Dedifferentiated amniotic fluid mesenchymal stem cell (primary cell): ENCODE data around the gene KRT85.
"Not testable (repeated sequence)": the region's sequence is repeated elsewhere in the genome, so short reads cannot be mapped to it uniquely, and the experiment has no call there.

ENCODE experiments used
- DNase-seq: peaks from one replicate; pipeline ENCODE4 v3.0.0-alpha.2; 2016; ENCODE audit errors: extremely low spot score

The KRT85 gene

DNA sequence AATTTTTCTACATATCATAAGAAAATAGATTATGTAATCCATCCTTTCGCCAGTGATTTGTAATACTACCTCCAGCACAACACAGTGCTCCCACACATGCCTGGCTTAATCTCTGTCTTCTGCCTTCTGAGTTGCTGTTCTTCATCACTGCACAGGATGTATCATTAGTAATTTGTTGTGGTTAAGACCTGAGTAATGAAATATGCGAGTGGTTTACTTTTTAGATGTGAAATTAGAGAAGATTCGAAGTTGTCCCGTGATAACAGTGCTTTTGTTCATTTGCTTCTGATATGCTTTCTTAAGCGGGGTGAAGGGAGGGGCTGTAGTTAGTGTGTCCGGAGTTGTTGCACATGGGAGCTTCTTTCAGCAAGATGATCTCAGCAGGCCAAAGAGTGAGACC, 18.1 kb downstream of the KRT85 start:
- no peak for DNase-seq

DNA sequence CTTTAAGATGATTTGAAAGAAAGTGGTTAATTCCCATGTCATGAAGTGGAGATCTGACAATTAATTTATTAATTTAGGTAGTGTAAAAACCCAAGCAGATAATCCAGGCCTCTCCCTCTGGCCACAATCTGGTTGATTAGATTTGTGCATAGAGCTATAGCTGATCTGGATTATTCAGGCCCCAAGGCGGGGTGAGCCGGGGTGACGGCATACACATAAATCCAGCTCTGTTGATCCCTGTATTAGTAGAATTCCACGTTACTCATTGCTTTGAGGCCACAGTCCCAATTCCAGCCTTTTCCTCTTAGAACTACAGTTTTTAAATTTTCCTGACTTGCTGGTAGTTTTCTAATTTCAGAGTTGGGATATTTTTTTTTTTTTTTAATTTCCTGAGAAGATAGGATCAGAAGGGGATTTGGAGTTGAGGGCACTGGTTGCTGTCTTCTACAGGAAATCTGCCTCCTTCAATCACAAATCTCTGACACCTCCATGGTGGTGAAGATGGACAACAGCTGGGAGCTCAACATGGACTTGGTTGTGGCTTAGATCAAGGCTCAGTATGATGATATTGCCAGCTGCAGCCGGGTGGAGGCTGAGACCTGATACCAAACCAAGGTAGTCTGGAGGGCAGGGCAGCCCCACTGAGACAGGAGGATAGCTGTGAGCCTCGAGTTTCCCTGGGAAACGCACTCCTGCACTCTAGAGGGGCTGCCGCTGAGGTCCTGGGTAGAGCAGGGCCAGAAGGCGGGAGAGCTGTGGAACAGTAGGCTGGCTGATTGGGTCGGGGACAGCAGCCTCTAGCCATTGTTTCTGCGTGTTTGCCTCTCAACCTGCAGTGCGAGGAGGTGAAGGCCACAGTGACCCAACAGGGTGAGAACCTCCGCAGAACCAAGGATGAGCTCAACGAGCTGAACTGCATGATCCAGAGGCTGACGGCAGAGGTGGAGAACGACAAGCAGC, 19.4 kb downstream of the KRT85 start:
- no peak for DNase-seq

DNA sequence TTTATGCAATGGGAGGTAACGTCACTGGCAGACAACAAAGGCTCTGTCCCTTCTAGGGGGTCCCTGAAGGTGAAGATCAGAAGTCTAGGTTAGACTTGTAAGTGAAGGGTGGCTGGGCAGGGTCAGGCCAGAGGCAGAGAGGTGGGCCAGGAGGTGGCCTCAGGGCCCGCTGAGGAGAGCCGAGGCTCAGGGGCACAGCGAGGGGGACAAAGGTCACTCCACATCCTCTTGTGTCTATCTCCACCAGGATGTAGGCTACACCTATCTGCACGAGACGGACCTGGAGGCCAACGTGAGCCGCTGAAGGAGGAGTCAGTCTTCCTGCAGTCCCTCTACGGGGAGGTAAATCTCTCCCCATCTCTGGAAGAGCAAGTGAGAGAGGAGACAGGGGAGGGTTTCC, 20.3 kb downstream of the KRT85 start:
- DNase-seq, result no peak

DNA sequence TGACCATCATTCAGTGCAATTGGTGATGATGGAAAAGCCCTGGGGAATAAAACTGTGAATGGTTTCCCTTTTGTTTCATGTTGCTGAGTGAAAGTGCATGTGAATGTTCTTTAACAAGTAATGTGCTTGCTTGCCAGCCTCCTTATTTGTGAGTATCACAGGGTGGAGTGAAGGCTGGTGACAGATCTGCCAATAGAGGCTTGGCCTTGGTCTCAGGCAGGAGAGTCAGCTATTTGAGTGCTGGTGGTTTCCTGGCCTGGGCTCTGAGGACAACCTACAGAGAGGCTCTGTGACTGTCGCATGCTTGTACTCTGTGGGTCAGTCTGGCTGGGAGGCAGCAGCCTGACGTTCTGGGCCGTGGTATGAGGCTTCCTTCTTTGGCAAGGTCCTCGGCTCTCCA, 20.7 kb downstream of the KRT85 start:
- no peak for DNase-seq

DNA sequence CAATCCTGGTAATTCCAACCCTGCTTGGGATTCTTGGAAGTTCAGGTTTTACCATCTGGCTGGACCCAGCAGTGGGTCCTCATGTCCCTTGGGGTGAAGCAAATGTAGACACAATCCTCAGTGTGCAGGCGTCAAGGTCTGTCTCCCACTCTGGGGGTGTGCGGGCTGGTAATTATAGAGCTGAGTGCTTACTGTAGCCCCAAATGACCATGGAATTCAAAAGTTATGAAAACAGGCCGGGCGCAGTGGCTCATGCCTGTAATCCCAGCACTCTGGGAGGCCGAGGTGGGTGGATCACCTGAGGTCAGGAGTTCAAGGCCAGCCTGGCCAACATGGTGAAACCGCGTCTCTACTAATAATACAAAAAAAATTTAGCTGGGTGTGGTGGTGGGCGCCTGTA, 22.2 kb downstream of the KRT85 start:
- DNase-seq, result not testable (repeated sequence)

DNA sequence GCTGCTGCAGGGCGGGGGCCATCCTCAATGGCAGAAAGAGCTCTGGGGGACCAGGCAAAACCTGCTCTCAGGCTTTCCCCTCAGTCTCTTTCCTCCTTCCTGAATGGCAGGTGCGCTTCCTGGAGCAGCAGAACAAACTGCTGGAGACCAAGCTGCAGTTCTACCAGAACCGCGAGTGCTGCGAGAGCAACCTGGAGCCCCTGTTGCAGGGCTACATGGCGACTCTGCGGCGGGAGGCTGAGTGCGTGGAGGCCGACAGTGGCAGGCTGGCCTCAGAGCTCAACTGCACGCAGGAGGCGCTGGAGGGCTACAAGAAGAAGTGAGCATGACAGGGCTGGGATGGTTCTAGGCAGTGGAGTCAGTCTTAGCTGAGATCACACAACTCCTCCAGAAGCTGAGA, 23.2 kb downstream of the KRT85 start:
- DNase-seq, result no peak

DNA sequence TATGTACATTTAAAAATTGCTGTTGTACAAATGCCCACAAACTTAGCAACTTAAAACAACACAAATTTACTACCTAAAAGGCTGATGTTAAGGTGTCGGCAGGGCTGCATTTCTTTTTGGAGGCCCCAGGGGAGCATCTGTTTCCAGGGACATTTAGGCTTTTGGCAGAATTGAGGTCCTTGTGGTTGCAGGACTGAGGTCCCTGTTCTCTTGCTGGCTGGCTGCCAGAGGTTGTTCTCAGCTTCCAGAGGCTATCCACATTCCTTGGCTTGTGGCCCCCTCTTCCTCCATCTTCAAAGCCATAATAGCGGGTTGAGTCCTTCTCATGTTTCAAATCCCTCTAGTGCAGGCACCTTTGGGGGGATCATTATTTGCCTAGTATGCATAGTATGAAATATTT, 23.7 kb downstream of the KRT85 start:
- DNase-seq, result no peak

DNA sequence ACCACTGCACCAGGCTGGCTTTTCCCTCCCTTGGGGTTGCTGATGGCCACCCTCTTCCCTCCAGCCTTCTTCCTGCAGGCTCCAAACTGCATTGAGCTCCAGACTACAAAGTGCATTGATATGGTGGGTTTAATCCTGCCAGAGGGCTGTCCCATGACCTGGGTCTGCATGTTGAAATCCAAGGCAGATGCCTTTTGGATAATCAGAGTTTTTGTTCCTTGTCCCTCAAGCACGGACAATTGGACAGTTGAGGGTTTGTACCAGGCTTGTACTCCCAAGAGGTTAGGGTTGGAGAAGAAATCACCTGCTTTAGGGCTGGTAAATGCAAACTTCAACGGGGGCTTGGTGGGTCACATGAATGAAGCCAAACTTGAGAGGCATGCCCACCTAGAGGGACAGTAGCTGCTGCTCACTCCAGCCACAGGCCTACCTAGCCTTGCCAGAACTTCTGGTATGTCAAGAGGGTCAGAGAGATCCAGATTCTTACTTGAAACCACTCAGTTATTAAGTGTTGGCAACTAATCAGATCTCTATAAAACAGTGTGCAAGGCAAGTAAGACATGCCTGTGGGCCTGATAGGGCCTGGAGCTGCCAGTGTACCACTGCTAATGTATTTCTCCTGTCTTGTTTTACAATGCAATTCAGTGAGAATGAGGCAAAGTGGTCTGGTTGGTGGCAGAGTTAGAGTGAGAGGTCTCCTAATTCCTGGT, 24.3 kb downstream of the KRT85 start:
- DNase-seq, result no peak

DNA sequence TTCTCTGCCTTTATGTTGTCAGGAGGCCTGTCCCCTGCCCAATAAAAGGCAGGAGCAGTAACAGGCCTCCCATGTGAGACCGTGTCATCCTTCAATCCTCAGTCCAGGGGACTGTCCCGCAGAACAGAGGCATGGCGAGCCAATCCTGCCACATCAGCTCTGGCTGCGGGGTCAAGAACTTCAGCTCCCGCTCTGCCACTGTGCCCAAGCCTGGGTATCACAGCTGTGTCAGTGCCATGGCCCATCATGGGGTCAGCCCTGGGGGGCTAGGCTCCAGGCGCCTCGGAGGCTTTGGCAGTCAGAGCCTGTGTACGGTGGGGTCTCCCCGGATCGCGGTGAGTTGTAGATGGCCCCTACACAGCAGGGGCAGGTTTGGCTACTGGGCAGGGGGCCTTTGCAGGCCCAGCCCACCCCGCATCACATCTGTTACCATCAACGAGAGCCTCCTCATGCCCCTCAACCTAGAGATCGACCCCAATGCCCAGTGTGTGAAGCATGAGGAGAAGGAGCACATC, 26.2 kb downstream of the KRT85 start:
- no peak for DNase-seq

DNA sequence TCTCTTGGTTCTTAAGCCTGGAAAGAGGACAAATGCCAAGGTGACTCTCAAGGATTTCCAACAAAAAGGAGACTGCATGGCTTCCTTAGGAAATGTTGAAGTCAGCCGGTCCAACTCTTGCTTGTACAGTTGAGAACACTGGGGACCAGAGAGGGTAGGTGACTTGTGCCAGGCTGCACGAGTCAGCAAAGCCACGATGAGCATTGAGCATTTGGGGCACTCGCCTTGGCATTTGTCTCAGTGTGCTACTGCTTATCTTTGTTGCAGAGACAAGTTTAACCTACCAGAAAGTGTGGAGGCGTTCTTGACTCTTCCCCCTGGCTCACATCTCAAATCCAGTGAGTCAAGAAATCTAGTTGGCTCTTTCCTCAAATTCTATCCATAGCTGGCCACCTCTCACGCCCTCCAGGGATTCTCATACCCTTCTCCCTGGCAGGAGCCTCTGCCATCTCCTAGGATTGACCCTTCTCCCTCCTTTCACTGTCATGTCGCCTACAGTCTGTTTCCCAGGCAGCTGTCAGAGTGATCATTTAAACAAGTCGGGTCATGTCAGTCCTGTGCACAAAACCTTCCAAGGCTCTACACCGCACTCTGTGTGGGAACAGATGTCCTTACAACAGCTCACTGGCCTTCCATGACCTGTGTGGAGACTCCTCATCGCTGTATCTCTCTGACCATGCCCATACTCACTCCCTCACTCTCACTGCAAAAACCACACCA, 28.9 kb downstream of the KRT85 start:
- DNase-seq, result no peak

DNA sequence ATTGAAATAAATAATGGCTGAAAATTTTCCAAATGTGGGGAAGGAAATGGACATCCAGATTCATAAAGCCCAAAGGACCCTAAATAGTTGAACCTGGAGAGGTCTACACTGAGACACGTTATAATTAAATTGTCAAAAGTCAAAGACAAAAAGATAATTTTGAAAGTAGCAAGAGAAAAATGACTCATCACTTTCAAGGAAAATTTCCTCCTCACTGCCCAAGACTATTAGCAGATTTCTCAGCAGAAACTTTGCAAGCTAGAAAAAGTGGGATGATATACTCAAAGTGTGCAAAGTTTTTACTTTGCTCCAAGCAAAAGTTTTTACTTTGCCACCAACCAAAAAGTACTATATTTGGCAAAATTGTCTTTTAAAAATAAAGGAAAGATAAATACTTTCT, 30.2 kb downstream of the KRT85 start:
- no peak for DNase-seq

DNA sequence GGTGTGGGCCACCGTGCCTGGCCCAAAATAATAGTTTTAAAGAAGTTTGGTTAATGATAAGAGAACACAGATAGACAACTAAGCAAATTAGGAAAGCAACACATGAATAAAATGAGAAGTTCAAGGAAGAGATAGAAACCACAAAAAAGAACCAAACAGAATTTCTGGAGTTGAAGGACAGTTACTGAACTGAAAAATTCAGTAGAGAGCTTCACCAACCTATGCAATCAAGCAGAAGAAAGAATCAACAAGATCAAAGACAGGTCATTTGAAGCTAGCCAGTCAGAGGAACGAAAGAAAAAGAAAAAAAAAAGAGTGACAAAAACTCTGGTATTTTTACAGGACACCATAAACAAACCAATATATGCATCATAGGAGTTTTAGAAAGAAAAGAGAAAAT, 30.6 kb downstream of the KRT85 start:
- DNase-seq, result no peak

DNA sequence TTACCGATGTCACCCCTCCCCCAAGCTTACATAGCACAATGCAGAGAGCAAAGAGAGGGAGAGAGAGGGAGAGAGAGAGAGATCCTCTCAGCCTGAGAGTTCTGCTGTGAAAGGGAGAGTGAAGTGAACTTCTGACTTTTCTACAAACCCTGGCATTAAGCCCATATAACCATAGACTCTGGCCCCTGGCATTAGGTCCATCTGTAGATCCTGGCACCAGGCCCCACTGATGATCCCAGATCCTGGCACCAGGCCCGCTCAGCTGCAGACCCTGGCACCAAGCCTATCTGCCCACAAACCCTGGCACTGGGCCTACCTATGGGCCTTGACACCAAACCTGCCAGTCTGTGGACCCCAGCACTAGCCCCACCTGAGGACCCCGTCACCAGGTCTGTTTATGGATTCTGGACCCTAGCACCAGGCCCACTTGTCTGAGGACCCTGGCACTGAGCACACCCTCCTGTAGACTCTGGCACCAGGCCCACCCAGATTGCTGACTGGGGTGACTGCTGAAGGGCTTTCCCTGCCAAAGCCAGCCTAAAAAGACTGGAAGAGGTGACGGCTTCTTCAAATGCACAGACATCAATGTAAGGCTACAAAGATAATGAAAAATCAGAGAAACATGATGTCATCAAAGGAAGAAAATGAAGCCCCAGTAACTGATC, 31.6 kb downstream of the KRT85 start:
- no peak for DNase-seq

DNA sequence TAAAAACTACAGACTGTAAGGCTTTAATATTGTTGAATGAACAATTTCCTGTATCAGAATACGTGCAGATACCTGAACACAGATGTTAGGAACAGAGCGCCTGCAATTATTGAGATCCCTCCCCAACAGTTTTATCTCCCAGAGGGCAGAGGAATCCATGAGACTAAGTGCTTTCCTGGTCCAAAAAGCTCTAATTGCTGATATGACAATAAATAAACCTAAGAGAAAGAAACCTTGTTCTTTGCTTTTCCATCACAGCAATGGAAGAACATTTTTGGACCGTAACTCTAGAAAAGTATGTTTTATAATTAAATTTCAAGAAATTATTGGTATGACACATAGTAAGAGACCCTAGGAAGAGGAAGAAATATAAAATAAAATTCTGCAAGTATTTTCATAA, 33.1 kb downstream of the KRT85 start:
- DNase-seq, result no peak

DNA sequence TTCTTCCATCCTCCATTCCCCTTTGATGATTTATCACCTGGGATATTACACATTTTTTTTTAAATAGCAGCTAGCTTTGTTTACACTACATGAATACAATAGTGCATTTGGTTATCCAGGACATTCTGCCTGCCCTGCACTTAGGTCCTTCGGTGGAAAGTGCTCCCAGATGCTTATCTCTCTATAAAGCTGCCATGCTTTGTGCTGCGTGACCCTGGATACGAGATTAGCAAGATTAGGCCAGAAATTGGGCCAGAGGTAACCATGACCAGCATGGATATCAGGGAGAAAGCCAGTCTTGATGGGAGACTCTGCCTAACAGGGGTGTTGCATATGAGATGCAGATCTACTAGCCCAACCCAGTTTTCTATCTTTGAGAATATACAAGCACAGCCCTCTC, 34.0 kb downstream of the KRT85 start:
- DNase-seq, result no peak

DNA sequence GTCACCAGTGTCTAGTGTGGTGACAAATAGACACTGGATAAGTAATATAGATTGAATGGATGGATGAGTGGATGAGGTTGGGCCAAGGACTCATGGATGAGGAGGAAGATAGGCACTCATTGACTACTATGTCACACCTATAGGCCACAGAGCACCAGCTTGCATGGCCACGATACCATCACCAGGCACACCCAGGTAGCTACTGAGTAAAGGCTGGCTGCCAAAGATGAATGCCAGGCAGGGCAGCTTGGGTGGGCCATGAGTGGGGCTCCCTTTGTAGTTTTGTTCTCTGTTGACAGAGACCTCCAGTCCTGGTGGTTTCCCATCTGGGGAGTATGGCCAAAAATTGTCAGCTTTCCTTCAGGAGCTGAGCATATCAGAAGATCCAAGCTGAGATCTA, 34.9 kb downstream of the KRT85 start:
- DNase-seq, result no peak

DNA sequence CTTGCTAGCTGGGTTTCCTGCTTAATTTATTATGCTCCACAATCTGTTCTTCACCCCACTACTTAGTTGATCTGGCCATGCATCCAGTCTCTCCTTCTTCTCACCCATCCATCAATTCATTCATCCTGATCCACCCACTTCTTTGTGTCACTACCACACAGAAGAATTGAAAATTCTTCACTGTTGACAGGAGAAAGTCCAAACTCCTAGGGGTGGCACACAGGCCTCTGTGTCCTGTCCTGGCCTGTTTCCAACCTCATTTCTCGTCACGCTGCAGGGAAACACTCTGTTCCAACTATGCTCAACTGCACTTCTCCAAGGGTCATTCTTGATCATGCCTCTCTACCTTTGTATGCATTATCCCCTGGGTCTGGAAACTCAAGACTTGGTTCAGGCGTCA, 35.4 kb downstream of the KRT85 start:
- DNase-seq, result no peak

DNA sequence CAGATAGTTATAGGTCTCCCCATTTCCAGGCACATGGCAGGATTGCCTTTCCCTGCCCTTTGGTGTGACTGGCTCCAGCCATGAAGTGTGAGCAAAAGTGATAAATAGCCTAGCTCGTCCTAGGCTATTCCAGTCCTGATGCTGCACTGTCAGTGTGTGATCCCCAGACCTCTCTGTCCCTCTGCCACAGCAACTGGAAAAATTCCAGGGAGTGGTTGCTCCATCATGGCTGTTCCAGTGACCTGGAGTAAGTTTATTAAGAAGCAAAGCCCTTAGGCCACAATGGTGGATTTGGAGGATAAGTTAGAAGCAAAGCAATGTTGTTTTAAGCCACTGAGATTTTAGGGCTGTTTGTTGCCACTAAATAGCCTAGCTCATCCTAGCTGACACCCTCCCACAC, 36.2 kb downstream of the KRT85 start:
- no peak for DNase-seq

DNA sequence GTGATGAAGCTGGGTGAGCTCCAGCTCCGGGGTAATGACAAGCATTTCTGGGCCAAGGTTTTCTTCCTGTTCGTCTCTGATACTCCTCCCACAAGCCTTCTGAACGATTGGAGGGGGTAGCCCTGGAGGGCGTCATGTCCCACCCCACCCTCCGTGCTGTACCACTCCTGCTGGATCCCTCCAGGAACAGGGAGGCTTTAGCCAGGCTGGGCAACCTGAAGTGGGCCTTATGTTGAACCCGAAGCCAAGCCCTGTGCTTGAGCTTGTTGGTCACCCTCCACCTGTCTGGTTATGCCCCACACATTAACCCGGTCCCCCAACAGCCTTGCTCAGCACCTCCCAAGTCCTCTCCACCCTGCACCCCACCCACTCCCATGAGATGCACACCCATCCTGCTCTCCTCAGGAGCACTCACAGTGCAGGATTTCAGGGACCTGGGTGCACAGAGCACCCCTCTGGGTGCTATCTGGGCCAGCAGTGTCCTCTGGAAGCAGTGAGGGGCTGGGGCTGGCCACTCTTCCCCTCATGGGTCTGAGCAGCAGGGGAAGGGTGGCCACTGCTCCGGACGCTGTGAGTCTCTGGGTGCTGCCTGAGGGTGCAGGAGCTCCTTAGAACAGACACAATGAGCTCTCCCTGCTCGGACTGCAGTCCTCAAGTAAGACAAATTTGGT, 39.3 kb downstream of the KRT85 start:
- no peak for DNase-seq

DNA sequence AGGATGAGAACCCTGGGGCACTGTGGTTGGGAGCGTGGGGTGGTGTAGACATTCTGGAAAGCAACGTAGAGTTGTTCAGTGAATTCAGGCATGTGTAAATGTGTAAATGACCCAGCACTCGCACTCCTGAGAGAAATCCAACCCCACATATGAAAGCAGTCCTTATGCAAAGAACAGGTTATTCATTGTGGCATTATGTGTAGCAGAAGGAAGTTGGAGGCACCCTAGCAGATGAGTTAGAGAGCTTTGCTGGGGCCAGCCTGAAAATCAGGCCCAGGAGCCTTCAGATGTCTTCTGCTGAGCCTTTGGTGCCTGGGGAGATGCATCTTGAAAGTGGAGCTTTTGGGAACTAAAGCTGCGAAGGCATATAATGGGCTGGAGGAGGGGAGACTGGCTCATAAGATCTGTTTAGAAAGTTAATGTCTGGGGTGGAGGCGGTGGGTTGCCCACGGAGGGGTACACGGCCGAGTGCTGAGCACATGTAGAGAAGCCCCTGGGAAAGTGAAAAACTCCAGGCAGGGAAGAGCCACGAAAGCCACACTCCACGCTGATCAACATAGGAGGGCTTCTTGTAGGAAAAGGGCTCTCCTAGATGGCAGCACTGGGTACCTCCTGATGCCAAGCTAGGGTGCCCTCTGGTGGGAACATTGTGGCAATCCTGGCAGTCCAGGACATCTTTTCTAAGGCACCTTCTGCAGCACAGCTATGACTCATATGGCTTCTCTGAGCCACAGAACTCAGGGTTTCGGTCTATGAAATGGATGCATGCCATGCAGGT, 40.0 kb downstream of the KRT85 start:
- peak; percentile 93 for DNase-seq

DNA sequence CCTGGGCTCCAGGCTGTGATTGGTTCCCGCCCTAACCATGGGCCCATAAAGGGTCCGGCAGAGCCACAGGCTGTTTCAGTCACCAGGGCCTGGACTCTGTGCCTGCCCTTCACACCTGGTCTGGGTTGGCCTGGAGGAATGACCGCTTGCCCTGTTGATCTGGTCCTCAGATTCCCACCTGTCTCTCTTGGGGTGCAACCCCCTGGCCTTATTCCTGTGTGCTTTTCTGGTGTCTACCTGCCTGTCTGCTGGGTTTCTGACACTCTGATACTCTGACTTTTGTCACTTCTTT, 43.2 kb downstream of the KRT85 start:
- no peak for DNase-seq
